Measurements from ENCODE around the gene CHCHD6.

Gene CHCHD6

GRCh38 chr3:126703512-126704493 lies at the start of gene CHCHD6:
Gene CHCHD6, plus strand, starts transcription at chr3:126704240. Its CDS starts 73 bp downstream, at chr3:126704313.
- peak; percentile 55 to 96 (median 91) for DNase-seq

GRCh38 chr3:126654571-126655383 lies 49.3 kb upstream of the CHCHD6 start, which contains the start of gene TXNRD3:
Gene TXNRD3, minus strand, starts transcription at chr3:126655124.
- peak in 52 of 56 donors; percentile 20 to 86 (median 60) for DNase-seq

- no peak for DNase-seq
Observed at GRCh38 chr3:126655887-126656286, 48.2 kb upstream of the CHCHD6 start.

GRCh38 chr3:126656371-126657134 lies 47.5 kb upstream of the CHCHD6 start:
- no peak for DNase-seq

- no peak for DNase-seq
Observed at GRCh38 chr3:126657901-126658300, 46.1 kb upstream of the CHCHD6 start.

- no peak for DNase-seq
Observed at GRCh38 chr3:126658584-126658983, 45.5 kb upstream of the CHCHD6 start.

GRCh38 chr3:126659915-126660886 lies 43.8 kb upstream of the CHCHD6 start:
- no peak for DNase-seq

- no peak for DNase-seq
Observed at GRCh38 chr3:126661532-126662364, 42.3 kb upstream of the CHCHD6 start.

- no peak for DNase-seq
Observed at GRCh38 chr3:126663257-126663656, 40.8 kb upstream of the CHCHD6 start.

- no peak for DNase-seq
Observed at GRCh38 chr3:126663750-126664149, 40.3 kb upstream of the CHCHD6 start.

- peak in 1 of 56 donors; percentile 4 for DNase-seq
Observed at GRCh38 chr3:126664591-126665214, 39.3 kb upstream of the CHCHD6 start.

GRCh38 chr3:126665221-126665936 lies 38.7 kb upstream of the CHCHD6 start:
- DNase-seq, result no peak

GRCh38 chr3:126665959-126666657 lies 37.9 kb upstream of the CHCHD6 start:
- no peak for DNase-seq

GRCh38 chr3:126666658-126667528 lies 37.1 kb upstream of the CHCHD6 start:
- no peak for DNase-seq

- no peak for DNase-seq
Observed at GRCh38 chr3:126667631-126668449, 36.2 kb upstream of the CHCHD6 start.

All from nucleus accumbens (tissue), 56 donors.